NB4 (cell line): ENCODE measurements around the gene PHOSPHO2.

Experiments
- DNase-seq: peaks from one replicate; pipeline ENCODE4 v3.0.0; 2010; ENCODE audit warnings: low read depth
- H3K4me3 ChIP-seq: one replicate; pipeline ENCODE4 v1.5.1; 2011; ENCODE audit warnings: mild to moderate bottlenecking, low read depth, low read length, moderate library complexity
- MYC ChIP-seq: IDR thresholded peaks from 2 replicates; pipeline ENCODE4 v1.6.1; 2011; ENCODE audit warnings: low read depth, low read length
- POLR2A ChIP-seq: IDR thresholded peaks from 2 replicates; pipeline ENCODE4 v1.6.1; 2011; ENCODE audit warnings: mild to moderate bottlenecking; ENCODE audit not compliant: insufficient read length; ENCODE audit errors: extremely low read depth
- TF ChIP-seq, protein P1 (sequence below): IDR thresholded peaks from 2 replicates; pipeline ENCODE4 v1.6.1; 2011; ENCODE audit warnings: low read depth, low read length
- TF ChIP-seq, protein P2 (sequence below): IDR thresholded peaks from one replicate; pipeline ENCODE4 v1.5.1; 2012; ENCODE audit warnings: low read depth, low read length

Gene PHOSPHO2

DNA sequence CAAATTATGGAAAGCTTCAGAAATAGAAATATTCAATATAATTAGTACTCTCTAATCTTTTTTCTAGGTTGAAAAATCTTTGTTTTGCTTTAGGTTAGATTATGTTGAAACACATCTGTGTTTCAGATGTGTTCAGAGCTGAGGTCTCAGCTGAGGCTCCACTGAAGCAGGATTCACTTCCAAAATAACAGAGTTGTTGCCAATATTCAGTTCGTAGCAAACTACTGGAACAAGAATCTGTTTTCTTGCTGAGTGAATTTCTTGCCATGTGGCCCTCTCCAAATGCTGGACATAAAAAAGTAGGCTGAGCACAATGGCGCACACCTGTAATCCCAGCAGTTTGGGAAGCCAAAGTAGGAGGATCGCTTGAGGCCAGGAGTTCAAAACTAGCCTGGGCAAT is 8.7 kb downstream of the PHOSPHO2 start:
- TF ChIP-seq POLR2A = no peak
- TF ChIP-seq, protein P1, sequence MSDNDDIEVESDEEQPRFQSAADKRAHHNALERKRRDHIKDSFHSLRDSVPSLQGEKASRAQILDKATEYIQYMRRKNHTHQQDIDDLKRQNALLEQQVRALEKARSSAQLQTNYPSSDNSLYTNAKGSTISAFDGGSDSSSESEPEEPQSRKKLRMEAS = no peak
- no peak overlapping the region for H3K4me3 ChIP-seq
- DNase-seq = no peak

DNA sequence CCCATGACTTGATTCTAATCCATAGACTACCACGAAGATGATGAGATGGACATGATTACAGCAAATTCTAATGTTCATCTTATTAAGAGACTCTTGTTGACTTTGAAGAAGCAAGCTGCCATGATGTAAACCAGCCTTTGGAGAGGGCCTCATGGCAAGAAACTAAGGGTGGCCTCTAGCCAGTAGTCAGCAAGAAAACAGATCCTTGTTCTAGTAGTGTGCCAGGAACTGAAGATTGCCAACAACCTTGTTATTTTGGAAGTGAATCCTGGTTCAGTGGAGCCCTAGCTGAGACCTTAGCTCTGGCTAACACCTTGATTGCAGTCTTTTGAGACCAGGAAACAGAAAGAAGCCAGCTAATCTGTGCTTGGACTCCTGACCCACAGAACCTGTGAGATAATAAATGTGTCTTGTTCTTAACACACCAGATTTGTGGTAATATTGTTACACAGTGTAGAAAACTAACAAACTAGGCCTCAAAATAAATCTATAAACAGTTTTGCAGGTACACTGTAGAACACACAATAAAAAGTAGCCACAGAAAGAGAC is 10.0 kb downstream of the PHOSPHO2 start:
- no peak for DNase-seq
- TF ChIP-seq MYC (no peak), POLR2A (no peak)
- TF ChIP-seq, protein P2, sequence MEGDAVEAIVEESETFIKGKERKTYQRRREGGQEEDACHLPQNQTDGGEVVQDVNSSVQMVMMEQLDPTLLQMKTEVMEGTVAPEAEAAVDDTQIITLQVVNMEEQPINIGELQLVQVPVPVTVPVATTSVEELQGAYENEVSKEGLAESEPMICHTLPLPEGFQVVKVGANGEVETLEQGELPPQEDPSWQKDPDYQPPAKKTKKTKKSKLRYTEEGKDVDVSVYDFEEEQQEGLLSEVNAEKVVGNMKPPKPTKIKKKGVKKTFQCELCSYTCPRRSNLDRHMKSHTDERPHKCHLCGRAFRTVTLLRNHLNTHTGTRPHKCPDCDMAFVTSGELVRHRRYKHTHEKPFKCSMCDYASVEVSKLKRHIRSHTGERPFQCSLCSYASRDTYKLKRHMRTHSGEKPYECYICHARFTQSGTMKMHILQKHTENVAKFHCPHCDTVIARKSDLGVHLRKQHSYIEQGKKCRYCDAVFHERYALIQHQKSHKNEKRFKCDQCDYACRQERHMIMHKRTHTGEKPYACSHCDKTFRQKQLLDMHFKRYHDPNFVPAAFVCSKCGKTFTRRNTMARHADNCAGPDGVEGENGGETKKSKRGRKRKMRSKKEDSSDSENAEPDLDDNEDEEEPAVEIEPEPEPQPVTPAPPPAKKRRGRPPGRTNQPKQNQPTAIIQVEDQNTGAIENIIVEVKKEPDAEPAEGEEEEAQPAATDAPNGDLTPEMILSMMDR = no peak
- TF ChIP-seq, protein P1 = no peak
- no peak overlapping the region for H3K4me3 ChIP-seq

DNA sequence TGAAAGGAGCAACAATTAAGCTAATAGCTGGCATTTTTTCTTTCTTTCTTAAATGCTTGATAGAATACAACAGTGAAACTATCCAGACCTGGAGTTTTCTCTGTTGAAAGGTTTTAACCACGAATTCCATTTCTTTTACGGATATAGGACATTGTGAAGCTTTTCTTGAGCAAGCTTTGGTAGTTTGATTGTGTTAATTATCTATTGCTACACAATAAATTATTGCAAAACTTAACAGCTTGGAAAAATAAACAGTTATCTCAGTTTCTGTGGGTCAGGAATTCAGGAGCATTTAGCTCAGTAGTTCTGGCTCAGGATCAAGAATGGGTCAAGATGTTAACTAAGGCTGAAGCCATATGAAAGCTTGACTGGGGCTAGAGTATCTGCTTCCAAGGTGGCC is 11.7 kb downstream of the PHOSPHO2 start:
- TF ChIP-seq MYC (no peak), POLR2A (no peak)
- TF ChIP-seq, protein P1 = no peak
- TF ChIP-seq, protein P2 = no peak

DNA sequence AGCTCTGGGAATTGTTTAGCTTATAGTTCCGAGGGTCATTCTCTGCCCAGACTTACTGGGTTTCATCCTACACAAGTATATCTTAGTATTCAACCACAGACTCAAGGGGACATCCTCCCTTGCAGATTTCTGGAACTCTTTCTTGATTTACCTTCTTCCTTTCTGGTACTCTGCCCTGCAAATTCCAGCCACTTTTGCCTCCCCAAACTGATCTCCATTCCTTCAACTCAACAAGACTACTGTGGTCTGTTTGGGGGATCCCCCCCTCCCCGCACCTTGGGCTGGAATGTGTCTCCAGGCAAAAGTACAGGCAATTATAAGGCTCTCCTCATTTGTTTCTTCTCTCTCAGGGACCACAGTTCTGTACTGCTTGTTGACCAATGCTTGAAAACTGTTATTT is 13.4 kb downstream of the PHOSPHO2 start:
- H3K4me3 ChIP-seq = no peak overlapping the region
- TF ChIP-seq, protein P2 = no peak
- no peak for TF ChIP-seq POLR2A
- DNase-seq = no peak

More for the DNA sequence above, 11.7 kb downstream of the PHOSPHO2 start:
- no peak for DNase-seq
- H3K4me3 ChIP-seq = no peak overlapping the region

DNA sequence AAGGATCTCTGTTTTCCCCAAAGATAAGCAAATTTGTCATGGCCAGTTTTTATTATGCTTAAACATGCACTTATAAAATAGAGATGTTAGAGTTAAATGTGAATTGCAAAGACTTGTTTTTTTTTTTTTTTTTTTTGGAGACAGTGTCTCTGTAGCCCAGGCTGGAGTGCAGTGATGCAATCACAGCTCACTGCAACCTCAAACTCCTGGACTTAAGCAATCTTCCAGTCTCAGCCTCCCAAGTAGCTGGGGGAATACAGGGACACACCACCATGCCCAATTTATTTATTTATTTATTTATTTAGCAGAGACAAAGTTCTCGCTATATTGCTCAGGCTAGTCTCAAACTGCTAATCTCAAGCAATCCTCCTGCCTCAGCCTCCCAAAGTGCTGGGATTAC is 15.1 kb downstream of the PHOSPHO2 start:
- no peak overlapping the region for H3K4me3 ChIP-seq
- DNase-seq = no peak

DNA sequence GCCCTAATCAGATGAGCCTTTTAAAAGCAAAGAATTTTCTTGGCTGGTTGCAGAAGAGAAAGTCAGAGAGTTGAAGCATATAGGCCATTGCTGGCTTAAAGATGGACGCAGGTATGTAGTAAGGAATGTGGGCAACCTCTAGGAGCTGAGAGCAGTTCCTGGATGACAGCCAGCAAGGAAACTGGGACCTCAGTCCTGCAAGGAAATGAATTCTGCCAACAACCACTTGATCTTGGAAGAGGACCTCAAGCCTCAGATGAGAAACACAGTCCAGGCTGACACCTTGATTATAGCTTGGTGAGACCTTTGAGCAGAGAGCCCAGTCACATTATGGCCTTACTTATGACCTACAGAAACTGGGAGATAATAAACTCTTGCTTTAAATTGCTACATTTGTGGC is 15.7 kb downstream of the PHOSPHO2 start:
- TF ChIP-seq, protein P1 = no peak
- no peak for TF ChIP-seq MYC
- no peak for TF ChIP-seq POLR2A
- TF ChIP-seq, protein P2 = no peak
- DNase-seq = no peak
- no peak overlapping the region for H3K4me3 ChIP-seq

More for the DNA sequence above, 15.1 kb downstream of the PHOSPHO2 start:
- TF ChIP-seq POLR2A (no peak), MYC (no peak)
- TF ChIP-seq, protein P2 = no peak
- TF ChIP-seq, protein P1 = no peak
